SH-SY5Y (cell line): Measurements from ENCODE around the gene SPTB.
A peak's percentile ranks its signal among the peaks of the same experiment; 100 is the strongest.

Source experiments
- GATA2 ChIP-seq: IDR thresholded peaks from 2 replicates; pipeline ENCODE4 v1.6.1; 2011; ENCODE audit warnings: mild to moderate bottlenecking, low read depth, low read length
- GATA3 ChIP-seq: IDR thresholded peaks from 2 replicates; pipeline ENCODE4 v1.6.1; 2011; ENCODE audit warnings: low read depth, mild to moderate bottlenecking, low read length, moderate library complexity

The SPTB gene

GRCh38 chr14:64766430-64767151, 113.1 kb downstream of the SPTB start:
- TF ChIP-seq GATA3 (no peak), GATA2 (no peak)

DNA sequence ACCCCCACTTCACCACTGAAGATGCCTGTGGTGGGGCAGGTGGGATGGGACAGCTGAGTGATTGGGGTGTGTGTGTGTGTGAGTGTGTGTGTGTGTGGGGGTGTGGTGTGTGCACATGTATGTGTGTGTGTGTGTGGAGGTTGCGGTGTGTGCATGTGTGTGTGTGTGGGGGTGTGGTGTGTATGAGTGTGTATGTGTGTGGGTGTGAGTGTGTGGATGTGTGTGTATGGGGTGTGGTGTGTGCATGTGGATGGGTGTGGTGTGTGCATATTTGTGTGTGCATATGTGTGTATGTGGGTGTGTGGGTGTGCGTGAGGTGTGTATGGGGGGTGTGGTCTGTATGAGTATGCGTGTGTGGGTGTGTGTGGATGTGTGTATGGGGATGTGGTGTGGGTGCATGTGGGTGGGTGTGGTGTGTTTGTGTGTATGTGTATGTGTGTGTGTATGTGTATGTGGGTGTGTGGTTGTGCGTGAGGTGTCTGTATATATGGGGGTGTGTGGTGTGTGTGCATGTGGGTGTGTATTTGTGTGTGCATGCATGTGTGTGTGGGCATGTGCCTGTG, 113.9 kb downstream of the SPTB start:
- TF ChIP-seq GATA2 = no peak
- no peak for TF ChIP-seq GATA3

DNA sequence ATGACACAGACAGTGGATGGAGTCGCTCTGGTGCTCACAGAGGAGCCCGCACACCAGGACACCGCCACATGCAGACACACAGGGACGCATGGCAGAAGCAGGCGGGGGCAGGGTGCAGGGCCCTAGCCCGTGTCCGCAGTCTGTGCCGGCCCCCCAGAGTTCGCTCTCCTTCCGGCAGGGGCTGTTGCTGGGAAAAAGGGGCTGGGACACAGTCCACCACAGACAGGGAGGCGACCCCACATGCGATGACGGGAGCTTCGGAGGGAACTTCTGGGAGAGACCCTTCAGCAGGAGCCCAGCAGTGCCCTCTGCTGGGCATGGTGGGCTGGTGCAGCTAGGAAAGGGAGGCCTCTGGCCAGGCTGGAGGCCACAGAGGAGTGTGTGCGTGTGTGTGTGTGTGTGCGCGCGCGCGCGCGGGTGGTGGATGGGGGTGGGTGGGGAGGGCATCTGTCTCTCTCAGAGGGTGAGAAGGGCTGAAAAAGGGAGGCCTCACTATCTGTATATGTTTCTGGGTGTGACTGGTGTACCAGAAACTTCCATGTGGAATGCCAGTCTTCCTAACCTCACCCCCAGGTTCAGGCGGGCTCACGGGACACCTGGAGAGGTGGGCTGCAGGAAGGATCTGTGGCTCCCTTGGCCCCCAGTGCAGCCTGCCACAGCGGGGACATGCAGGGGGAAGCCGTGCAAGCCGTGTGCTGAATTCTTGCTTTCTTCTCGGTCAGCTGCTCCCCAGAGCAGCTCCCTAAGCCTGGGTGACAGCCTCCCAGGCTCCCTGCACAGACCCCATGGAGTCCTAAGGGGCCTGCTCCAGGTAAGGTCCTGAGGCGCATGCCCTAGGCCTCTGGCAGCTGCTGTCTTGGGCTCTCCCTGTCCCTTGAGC, 114.8 kb downstream of the SPTB start:
- TF ChIP-seq GATA2 (no peak), GATA3 (no peak)

- TF ChIP-seq GATA3 (no peak), GATA2 (no peak)
These were observed 115.7 kb downstream of the SPTB start for GRCh38 chr14:64763801-64764621.

DNA sequence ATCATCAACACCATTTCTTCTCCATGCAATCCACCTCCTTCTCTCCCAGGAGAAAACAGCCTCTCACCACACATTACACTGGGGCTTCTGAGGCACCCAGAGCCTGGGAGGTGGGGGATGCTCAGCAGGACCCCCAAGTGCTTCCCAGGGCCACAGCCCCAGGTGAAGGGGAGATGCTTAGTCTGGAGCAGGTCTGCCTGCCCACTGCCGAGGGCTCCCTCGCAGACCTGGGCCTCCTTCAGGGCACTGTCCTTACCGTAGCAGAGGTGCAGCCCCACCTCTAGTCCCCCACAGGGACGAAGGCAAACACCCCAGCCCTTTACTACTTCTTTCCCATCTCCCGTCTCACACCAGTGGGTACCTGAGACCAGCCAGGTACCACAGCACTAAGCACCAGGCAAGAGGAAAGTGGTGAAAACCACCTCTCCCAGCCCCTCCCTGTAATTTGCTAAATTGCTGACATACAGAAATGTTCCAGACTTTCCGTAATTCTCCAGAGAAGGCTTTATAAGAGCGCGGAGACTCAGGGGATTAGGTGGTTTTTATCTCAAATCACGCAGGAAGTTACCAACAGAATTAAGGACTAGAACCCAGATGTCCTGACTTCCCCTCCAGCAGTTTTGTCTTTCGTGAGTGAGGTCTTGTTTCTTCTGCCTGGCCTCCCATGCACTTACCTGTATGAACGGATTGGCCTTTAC, 116.5 kb downstream of the SPTB start:
- TF ChIP-seq GATA3 = no peak
- TF ChIP-seq GATA2 = no peak

GRCh38 chr14:64762044-64763034, 117.4 kb downstream of the SPTB start:
- TF ChIP-seq GATA3 (no peak), GATA2 (peak; percentile 83)

GRCh38 chr14:64761441-64762043, 118.2 kb downstream of the SPTB start:
- TF ChIP-seq GATA3 = no peak
- no peak for TF ChIP-seq GATA2

GRCh38 chr14:64760916-64761315, 118.8 kb downstream of the SPTB start:
- TF ChIP-seq GATA2 = no peak
- TF ChIP-seq GATA3 = no peak

GRCh38 chr14:64760146-64760755, 119.5 kb downstream of the SPTB start:
- TF ChIP-seq GATA3 (no peak), GATA2 (no peak)

DNA sequence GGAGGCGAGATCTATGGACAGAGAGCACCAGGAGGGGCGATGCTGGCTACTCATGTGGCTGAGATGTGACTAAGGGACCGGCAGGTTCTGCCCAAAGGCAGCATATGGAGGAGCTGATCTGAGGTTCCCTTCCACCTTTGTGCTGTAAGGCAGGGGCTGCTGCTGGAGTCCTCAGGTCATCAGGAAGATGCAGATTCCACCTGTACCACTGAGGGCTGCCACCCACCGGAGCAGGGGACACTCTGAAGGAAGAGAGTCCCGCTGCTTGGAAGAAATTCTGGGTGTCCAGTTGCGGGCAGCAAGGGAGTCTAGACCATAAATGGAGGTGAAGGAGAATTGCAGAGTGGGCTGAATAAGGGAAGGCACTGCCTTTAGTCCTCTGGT, 120.2 kb downstream of the SPTB start:
- TF ChIP-seq GATA2 (no peak), GATA3 (no peak)
